ENCODE data around the gene PLPP1. TPM values are rescaled to one million over a fixed set of nuclear protein-coding genes. Genes with fewer than 3 reads are reported as not detected.

Gene PLPP1
- total RNA-seq, 1 donor from 2014 or later = 48.1 TPM

DNA sequence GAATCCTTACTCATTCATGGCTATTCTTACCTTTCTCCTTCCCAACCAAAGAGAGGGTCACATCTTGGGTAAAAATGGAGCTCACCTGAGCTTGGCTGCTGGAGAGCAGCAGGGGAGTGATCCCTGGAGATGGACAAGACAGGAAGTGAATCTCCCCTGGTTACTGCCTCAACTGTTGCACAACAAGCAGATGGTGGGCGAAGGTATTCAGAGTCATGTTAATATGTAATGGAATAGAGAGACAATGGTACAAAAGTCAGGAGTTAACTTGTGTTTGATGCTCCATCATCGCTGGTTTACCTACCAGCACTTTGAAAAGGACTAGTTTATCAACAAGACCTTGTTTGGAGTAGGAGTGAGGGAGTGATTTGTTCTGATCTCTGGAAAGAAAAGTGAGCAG is 13.0 kb upstream of the PLPP1 start:
- Histone ChIP-seq H3K27ac (no peak overlapping the region), H3K9me3 (no peaks in the 10 kb centered on the region), H3K4me1 (no peaks in the 10 kb centered on the region), H3K36me3 (no peaks in the 10 kb centered on the region), H3K4me3 (no peak overlapping the region), H3K27me3 (ENCODE audit: low read depth) (no peaks in the 10 kb centered on the region)
- ATAC-seq (no peak), DNase-seq (no peak)
- intact Hi-C loops (cut with DNase I) = no loop called here
- TF ChIP-seq CTCF (IDR thresholded peaks at IDR 0.05) = no peak

GRCh38 chr5:55546947-55547346 is 12.2 kb upstream of the PLPP1 start:
- no peak for TF ChIP-seq CTCF (IDR thresholded peaks at IDR 0.05)
- H3K9me3 ChIP-seq = no peaks in the 10 kb centered on the region
- H3K27ac ChIP-seq = no peak overlapping the region
- H3K36me3 ChIP-seq = no peaks in the 10 kb centered on the region
- H3K4me1 ChIP-seq = no peaks in the 10 kb centered on the region
- DNase-seq (no peak), ATAC-seq (no peak)
- intact Hi-C loops (cut with DNase I) = no loop called here
- H3K27me3 ChIP-seq (ENCODE audit: low read depth) = no peaks in the 10 kb centered on the region
- no peak overlapping the region for H3K4me3 ChIP-seq

DNA sequence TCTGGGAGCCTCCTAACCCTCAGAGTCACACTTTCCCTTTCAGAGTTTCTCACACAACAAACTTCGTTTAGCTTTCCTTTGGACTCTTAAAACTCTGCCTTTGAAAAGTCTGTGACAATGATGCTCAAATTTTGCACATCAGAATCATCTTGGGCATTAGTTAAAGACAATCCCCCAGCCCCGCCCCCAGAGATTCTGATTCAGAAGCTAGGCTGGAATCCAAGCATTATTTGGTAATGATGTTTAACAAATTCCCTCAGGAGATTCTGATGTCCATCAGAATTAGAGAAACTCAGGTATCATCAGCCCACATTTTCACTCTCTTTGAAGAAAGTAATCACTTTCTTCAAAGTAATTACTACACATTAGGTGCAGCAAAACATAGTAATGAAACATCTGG is 9.6 kb upstream of the PLPP1 start:
- no peaks in the 10 kb centered on the region for H3K9me3 ChIP-seq
- no peak for ATAC-seq
- no peaks in the 10 kb centered on the region for H3K36me3 ChIP-seq
- no peaks in the 10 kb centered on the region for H3K27me3 ChIP-seq (ENCODE audit: low read depth)
- H3K27ac ChIP-seq = no peak overlapping the region
- no peaks in the 10 kb centered on the region for H3K4me1 ChIP-seq
- intact Hi-C loops (cut with DNase I) = no loop called here
- TF ChIP-seq CTCF (IDR thresholded peaks at IDR 0.05) = no peak
- H3K4me3 ChIP-seq = no peak overlapping the region
- no peak for DNase-seq

- TF ChIP-seq CTCF (IDR thresholded peaks at IDR 0.05) = no peak
- H3K9me3 ChIP-seq = no peaks in the 10 kb centered on the region
- H3K36me3 ChIP-seq = no peaks in the 10 kb centered on the region
- intact Hi-C loops (cut with DNase I) = no loop called here
- H3K4me3 ChIP-seq = no peak overlapping the region
- H3K27me3 ChIP-seq (ENCODE audit: low read depth) = no peaks in the 10 kb centered on the region
- no peak for ATAC-seq
- peaks cover 7% of the 10 kb centered on the region for H3K4me1 ChIP-seq
- DNase-seq = no peak
- H3K27ac ChIP-seq = no peak overlapping the region
Observed at GRCh38 chr5:55541056-55541635, 6.4 kb upstream of the PLPP1 start.

GRCh38 chr5:55540525-55540924 is 5.8 kb upstream of the PLPP1 start:
- Histone ChIP-seq H3K4me3 (no peak overlapping the region), H3K27me3 (ENCODE audit: low read depth) (no peaks in the 10 kb centered on the region), H3K36me3 (no peaks in the 10 kb centered on the region), H3K9me3 (no peaks in the 10 kb centered on the region), H3K4me1 (peaks cover 9% of the 10 kb centered on the region), H3K27ac (no peak overlapping the region)
- intact Hi-C loops (cut with DNase I) = no loop called here
- no peak for DNase-seq
- ATAC-seq = no peak
- no peak for TF ChIP-seq CTCF (IDR thresholded peaks at IDR 0.05)

DNA sequence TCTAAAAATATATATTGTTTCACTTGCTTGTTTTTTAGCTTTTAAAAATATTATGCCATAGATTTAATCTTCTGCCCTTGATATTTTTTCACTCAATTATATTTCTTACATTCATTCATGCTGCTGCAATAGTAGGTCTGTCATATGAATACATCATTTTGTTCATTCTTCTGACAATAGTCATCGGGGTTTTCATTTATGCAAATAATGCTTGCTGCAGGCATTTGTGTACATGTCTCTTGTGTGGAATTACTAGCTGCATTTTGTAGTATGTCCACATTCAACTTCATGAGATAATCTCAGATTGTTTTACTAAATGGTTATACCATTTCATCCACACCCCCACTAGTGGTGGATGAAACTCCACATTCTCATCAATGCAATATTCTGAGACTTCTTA is 5.3 kb upstream of the PLPP1 start:
- ATAC-seq (no peak), DNase-seq (no peak)
- intact Hi-C loops (cut with DNase I) = no loop called here
- H3K27ac ChIP-seq = no peak overlapping the region
- H3K4me1 ChIP-seq = peaks cover 14% of the 10 kb centered on the region
- H3K9me3 ChIP-seq = no peaks in the 10 kb centered on the region
- H3K36me3 ChIP-seq = no peaks in the 10 kb centered on the region
- H3K27me3 ChIP-seq (ENCODE audit: low read depth) = no peaks in the 10 kb centered on the region
- no peak for TF ChIP-seq CTCF (IDR thresholded peaks at IDR 0.05)
- H3K4me3 ChIP-seq = no peak overlapping the region

Data from lower lobe of right lung (tissue), 2 donors.